Stimulated activated memory B cell treated with anti-CD40 and anti-IgM and Interleukin-4, amounts not matched to agents 10 μg/mL and 1 μg/mL and 100 μg/mL, for 72 hours (primary cell): Measurements from ENCODE around the gene COLEC12.
"Not testable (repeated sequence)": the region's sequence is repeated elsewhere in the genome, so short reads cannot be mapped to it uniquely, and the experiment has no call there.

ENCODE experiments used
- ATAC-seq: fragments of 150-1000 bp; cut with Tn5 transposase; 2 replicates; pipeline ENCODE4 v1.10.0; 2021
- H3K27ac Mint-ChIP-seq: one replicate; pipeline ENCODE4 v1.8.0; 2022; ENCODE audit warnings: mild to moderate bottlenecking, mixed read lengths
- H3K27me3 Mint-ChIP-seq: one replicate; pipeline ENCODE4 v1.8.0; 2022; ENCODE audit warnings: mixed read lengths
- H3K36me3 Mint-ChIP-seq: one replicate; pipeline ENCODE4 v1.8.0; 2022; ENCODE audit warnings: mixed read lengths
- H3K4me1 Mint-ChIP-seq: one replicate; pipeline ENCODE4 v1.8.0; 2022; ENCODE audit warnings: mixed read lengths
- H3K4me3 Mint-ChIP-seq: one replicate; pipeline ENCODE4 v1.8.0; 2022; ENCODE audit warnings: mild to moderate bottlenecking, moderate library complexity, mixed read lengths
- H3K9me3 Mint-ChIP-seq: one replicate; pipeline ENCODE4 v1.8.0; 2022; ENCODE audit warnings: mixed read lengths

The COLEC12 gene

GRCh38 chr18:317618-318017 is 182.9 kb downstream of the COLEC12 start:
- ATAC-seq: no peak
- no peaks in the 10 kb centered on the region for H3K27me3 Mint-ChIP-seq
- H3K36me3 Mint-ChIP-seq: no peaks in the 10 kb centered on the region
- H3K27ac Mint-ChIP-seq: no peak overlapping the region
- no peaks in the 10 kb centered on the region for H3K9me3 Mint-ChIP-seq
- no peak overlapping the region for H3K4me3 Mint-ChIP-seq
- H3K4me1 Mint-ChIP-seq: peaks cover 3% of the 10 kb centered on the region

GRCh38 chr18:316393-316792 is 184.1 kb downstream of the COLEC12 start:
- no peaks in the 10 kb centered on the region for H3K9me3 Mint-ChIP-seq
- no peak for ATAC-seq
- no peaks in the 10 kb centered on the region for H3K4me1 Mint-ChIP-seq
- H3K36me3 Mint-ChIP-seq: no peaks in the 10 kb centered on the region
- H3K27me3 Mint-ChIP-seq: peaks cover 9% of the 10 kb centered on the region
- H3K27ac Mint-ChIP-seq: no peak overlapping the region
- H3K4me3 Mint-ChIP-seq: no peak overlapping the region

- no peak for ATAC-seq
- Mint-ChIP-seq H3K9me3 (no peaks in the 10 kb centered on the region), H3K4me1 (no peaks in the 10 kb centered on the region), H3K4me3 (no peak overlapping the region), H3K27ac (no peak overlapping the region), H3K27me3 (peaks cover 16% of the 10 kb centered on the region), H3K36me3 (no peaks in the 10 kb centered on the region)
Measured at GRCh38 chr18:313931-314330, 186.6 kb downstream of the COLEC12 start.

GRCh38 chr18:312415-312814 is 188.1 kb downstream of the COLEC12 start:
- H3K4me1 Mint-ChIP-seq: no peaks in the 10 kb centered on the region
- ATAC-seq: no peak
- H3K36me3 Mint-ChIP-seq: no peaks in the 10 kb centered on the region
- H3K9me3 Mint-ChIP-seq: no peaks in the 10 kb centered on the region
- H3K4me3 Mint-ChIP-seq: no peak overlapping the region
- H3K27me3 Mint-ChIP-seq: peaks cover 25% of the 10 kb centered on the region
- no peak overlapping the region for H3K27ac Mint-ChIP-seq

GRCh38 chr18:310042-310441 is 190.5 kb downstream of the COLEC12 start:
- H3K36me3 Mint-ChIP-seq: no peaks in the 10 kb centered on the region
- no peak for ATAC-seq
- H3K27ac Mint-ChIP-seq: no peak overlapping the region
- no peaks in the 10 kb centered on the region for H3K9me3 Mint-ChIP-seq
- peaks cover 33% of the 10 kb centered on the region for H3K27me3 Mint-ChIP-seq
- no peaks in the 10 kb centered on the region for H3K4me1 Mint-ChIP-seq
- H3K4me3 Mint-ChIP-seq: no peak overlapping the region

- not testable (repeated sequence) for H3K9me3 Mint-ChIP-seq, H3K4me3 Mint-ChIP-seq, H3K27ac Mint-ChIP-seq, ATAC-seq, H3K4me1 Mint-ChIP-seq, H3K36me3 Mint-ChIP-seq
- peaks cover 33% of the 10 kb centered on the region for H3K27me3 Mint-ChIP-seq
Measured at GRCh38 chr18:308086-308485, 192.4 kb downstream of the COLEC12 start.

GRCh38 chr18:306608-307255 is 193.8 kb downstream of the COLEC12 start:
- Mint-ChIP-seq H3K36me3 (no peaks in the 10 kb centered on the region), H3K4me3 (no peak overlapping the region), H3K27me3 (peaks cover 28% of the 10 kb centered on the region), H3K9me3 (no peaks in the 10 kb centered on the region), H3K27ac (no peak overlapping the region), H3K4me1 (no peaks in the 10 kb centered on the region)
- ATAC-seq: no peak

- Mint-ChIP-seq H3K4me1 (no peaks in the 10 kb centered on the region), H3K27me3 (peaks cover 18% of the 10 kb centered on the region), H3K36me3 (no peaks in the 10 kb centered on the region), H3K27ac (no peak overlapping the region), H3K4me3 (no peak overlapping the region), H3K9me3 (no peaks in the 10 kb centered on the region)
- no peak for ATAC-seq
Measured at GRCh38 chr18:305003-305501, 195.4 kb downstream of the COLEC12 start.

- no peaks in the 10 kb centered on the region for H3K4me1 Mint-ChIP-seq
- no peak overlapping the region for H3K4me3 Mint-ChIP-seq
- no peaks in the 10 kb centered on the region for H3K9me3 Mint-ChIP-seq
- peaks cover 18% of the 10 kb centered on the region for H3K27me3 Mint-ChIP-seq
- no peak for ATAC-seq
- H3K27ac Mint-ChIP-seq: no peak overlapping the region
- no peaks in the 10 kb centered on the region for H3K36me3 Mint-ChIP-seq
Measured at GRCh38 chr18:303607-304006, 196.9 kb downstream of the COLEC12 start.

GRCh38 chr18:303011-303410 is 197.5 kb downstream of the COLEC12 start:
- Mint-ChIP-seq H3K4me3 (no peak overlapping the region), H3K27ac (no peak overlapping the region), H3K4me1 (no peaks in the 10 kb centered on the region), H3K9me3 (no peaks in the 10 kb centered on the region), H3K36me3 (no peaks in the 10 kb centered on the region), H3K27me3 (peaks cover 15% of the 10 kb centered on the region)
- no peak for ATAC-seq

GRCh38 chr18:302097-302496 is 198.4 kb downstream of the COLEC12 start:
- no peak for ATAC-seq
- Mint-ChIP-seq H3K9me3 (no peaks in the 10 kb centered on the region), H3K4me1 (no peaks in the 10 kb centered on the region), H3K27ac (no peak overlapping the region), H3K36me3 (no peaks in the 10 kb centered on the region), H3K4me3 (no peak overlapping the region), H3K27me3 (peaks cover 5% of the 10 kb centered on the region)

- no peak for ATAC-seq
- Mint-ChIP-seq H3K27ac (no peak overlapping the region), H3K36me3 (no peaks in the 10 kb centered on the region), H3K4me1 (no peaks in the 10 kb centered on the region), H3K4me3 (no peak overlapping the region), H3K9me3 (peaks cover 2% of the 10 kb centered on the region), H3K27me3 (peaks cover 11% of the 10 kb centered on the region)
Measured at GRCh38 chr18:297936-298335, 202.6 kb downstream of the COLEC12 start.

GRCh38 chr18:295756-296490 is 204.6 kb downstream of the COLEC12 start:
- ATAC-seq: no peak
- H3K9me3 Mint-ChIP-seq: peaks cover 2% of the 10 kb centered on the region
- no peaks in the 10 kb centered on the region for H3K4me1 Mint-ChIP-seq
- H3K4me3 Mint-ChIP-seq: no peak overlapping the region
- H3K27ac Mint-ChIP-seq: no peak overlapping the region
- no peaks in the 10 kb centered on the region for H3K36me3 Mint-ChIP-seq
- peaks cover 22% of the 10 kb centered on the region for H3K27me3 Mint-ChIP-seq

GRCh38 chr18:294566-294965 is 205.9 kb downstream of the COLEC12 start:
- no peak overlapping the region for H3K27ac Mint-ChIP-seq
- H3K4me1 Mint-ChIP-seq: no peaks in the 10 kb centered on the region
- no peak for ATAC-seq
- peaks cover 2% of the 10 kb centered on the region for H3K9me3 Mint-ChIP-seq
- H3K4me3 Mint-ChIP-seq: no peak overlapping the region
- peaks cover 22% of the 10 kb centered on the region for H3K27me3 Mint-ChIP-seq
- H3K36me3 Mint-ChIP-seq: no peaks in the 10 kb centered on the region

GRCh38 chr18:293536-293935 is 207.0 kb downstream of the COLEC12 start:
- H3K9me3 Mint-ChIP-seq: peaks cover 2% of the 10 kb centered on the region
- no peak overlapping the region for H3K27ac Mint-ChIP-seq
- H3K36me3 Mint-ChIP-seq: no peaks in the 10 kb centered on the region
- no peak for ATAC-seq
- no peaks in the 10 kb centered on the region for H3K4me1 Mint-ChIP-seq
- no peak overlapping the region for H3K4me3 Mint-ChIP-seq
- peaks cover 22% of the 10 kb centered on the region for H3K27me3 Mint-ChIP-seq

- Mint-ChIP-seq H3K9me3 (peaks cover 2% of the 10 kb centered on the region), H3K27me3 (peaks cover 22% of the 10 kb centered on the region), H3K27ac (no peak overlapping the region), H3K4me3 (no peak overlapping the region), H3K36me3 (no peaks in the 10 kb centered on the region), H3K4me1 (no peaks in the 10 kb centered on the region)
- no peak for ATAC-seq
Measured at GRCh38 chr18:292271-292670, 208.2 kb downstream of the COLEC12 start.
